Loucy (cell line): ENCODE measurements around the gene CUX1.
"Not testable (repeated sequence)": the region's sequence is repeated elsewhere in the genome, so short reads cannot be mapped to it uniquely, and the experiment has no call there.

ENCODE experiments used
- H2AFZ ChIP-seq: fragments of 200-600 bp; sonication (generic); 2 replicates; pipeline ENCODE4 v1.6.0; 2016; ENCODE audit warnings: antibody characterized with exemption, mild to moderate bottlenecking, low read length, moderate library complexity
- H3F3A ChIP-seq: fragments of 200-600 bp; 2 replicates; pipeline ENCODE4 v1.6.0; 2016; ENCODE audit warnings: antibody characterized with exemption, low read depth, mild to moderate bottlenecking
- H3K27me3 ChIP-seq: fragments of 200-600 bp; sonication (generic); 2 replicates; pipeline ENCODE4 v1.6.1; 2014; ENCODE audit warnings: low read length, mild to moderate bottlenecking; ENCODE audit not compliant: insufficient read depth, poor library complexity, severe bottlenecking
- H3K36me3 ChIP-seq: fragments of 200-600 bp; sonication (generic); 2 replicates; pipeline ENCODE4 v1.6.1; 2016; ENCODE audit warnings: low read length; ENCODE audit not compliant: insufficient read depth
- H3K4me1 ChIP-seq: fragments of 200-600 bp; sonication (generic); 2 replicates; pipeline ENCODE4 v1.5.1; 2014; ENCODE audit warnings: low read length, mild to moderate bottlenecking; ENCODE audit not compliant: insufficient read depth, poor library complexity, severe bottlenecking
- H3K4me2 ChIP-seq: fragments of 200-600 bp; sonication (generic); 2 replicates; pipeline ENCODE4 v1.6.0; 2014; ENCODE audit warnings: antibody characterized with exemption, low read length, low read depth, mild to moderate bottlenecking; ENCODE audit not compliant: poor library complexity, severe bottlenecking
- H3K4me3 ChIP-seq: fragments of 200-600 bp; sonication (generic); 2 replicates; pipeline ENCODE4 v1.5.1; 2014; ENCODE audit warnings: low read length, mild to moderate bottlenecking, mixed read lengths; ENCODE audit not compliant: poor library complexity, severe bottlenecking
- H3K79me2 ChIP-seq: fragments of 200-600 bp; sonication (generic); 2 replicates; pipeline ENCODE4 v1.6.1; 2014; ENCODE audit warnings: low read length; ENCODE audit not compliant: insufficient read depth
- H3K9ac ChIP-seq: fragments of 200-600 bp; sonication (generic); 2 replicates; pipeline ENCODE4 v1.6.0; 2014; ENCODE audit warnings: mild to moderate bottlenecking, low read depth, low read length, moderate library complexity; ENCODE audit not compliant: poor library complexity, severe bottlenecking
- H3K9me2 ChIP-seq: fragments of 200-600 bp; sonication (generic); replicated peaks from 2 replicates; pipeline ENCODE4 v1.6.1; 2016; ENCODE audit warnings: low read depth, low read length, mixed read lengths
- H3K9me3 ChIP-seq: fragments of 200-600 bp; sonication (generic); 2 replicates; pipeline ENCODE4 v1.6.1; 2014; ENCODE audit warnings: mild to moderate bottlenecking, antibody characterized with exemption, low read length, low read depth; ENCODE audit not compliant: insufficient read depth
- H4K20me1 ChIP-seq: fragments of 200-600 bp; sonication (generic); 2 replicates; pipeline ENCODE4 v1.6.0; 2014; ENCODE audit warnings: antibody characterized with exemption, low read length, mild to moderate bottlenecking; ENCODE audit not compliant: insufficient read depth, poor library complexity, severe bottlenecking
- EZH2phosphoT487 ChIP-seq: fragments of 200-600 bp; IDR thresholded peaks from 2 replicates; pipeline ENCODE4 v1.6.1; 2018; ENCODE audit warnings: antibody characterized with exemption, mild to moderate bottlenecking, moderate library complexity, borderline replicate concordance
- TF ChIP-seq, protein P1 (sequence below): fragments of 200-600 bp; sonication (generic); conservative IDR thresholded peaks from 2 replicates; pipeline ENCODE4 v1.5.1; 2014; ENCODE audit warnings: mild to moderate bottlenecking, antibody characterized with exemption, low read length

The CUX1 gene

DNA sequence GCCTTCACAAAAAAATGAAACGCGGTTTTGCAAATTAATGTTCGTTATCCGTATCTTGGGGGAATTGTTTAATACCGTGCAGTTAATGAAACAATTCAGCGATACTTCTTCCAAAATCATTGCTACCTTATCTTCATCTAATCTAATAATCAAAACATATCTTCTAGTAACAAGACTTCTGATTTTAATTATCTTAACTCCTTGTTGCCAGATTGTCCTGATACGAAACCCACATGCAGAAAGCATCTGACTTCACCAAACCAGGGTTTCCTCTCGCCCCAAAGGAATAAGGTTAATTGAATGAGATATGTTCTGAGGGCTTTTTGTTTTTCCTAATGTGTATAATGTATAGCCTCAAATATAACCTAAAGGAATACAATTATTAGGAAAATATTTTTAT is 364.1 kb downstream of the CUX1 start:
- Histone ChIP-seq H3K79me2 (no peaks in the 10 kb centered on the region), H3K9ac (no peak overlapping the region), H3K4me1 (no peaks in the 10 kb centered on the region), H2AFZ (no peak overlapping the region), H3K9me3 (no peaks in the 10 kb centered on the region), H4K20me1 (no peaks in the 10 kb centered on the region), H3K9me2 (no peaks in the 10 kb centered on the region), H3K4me3 (no peak overlapping the region), H3K27me3 (no peaks in the 10 kb centered on the region), H3K36me3 (peaks cover 69% of the 10 kb centered on the region; the same call in 1 of the 2 replicates), H3F3A (no peaks in the 10 kb centered on the region), H3K4me2 (no peak overlapping the region)
- TF ChIP-seq, protein P1, sequence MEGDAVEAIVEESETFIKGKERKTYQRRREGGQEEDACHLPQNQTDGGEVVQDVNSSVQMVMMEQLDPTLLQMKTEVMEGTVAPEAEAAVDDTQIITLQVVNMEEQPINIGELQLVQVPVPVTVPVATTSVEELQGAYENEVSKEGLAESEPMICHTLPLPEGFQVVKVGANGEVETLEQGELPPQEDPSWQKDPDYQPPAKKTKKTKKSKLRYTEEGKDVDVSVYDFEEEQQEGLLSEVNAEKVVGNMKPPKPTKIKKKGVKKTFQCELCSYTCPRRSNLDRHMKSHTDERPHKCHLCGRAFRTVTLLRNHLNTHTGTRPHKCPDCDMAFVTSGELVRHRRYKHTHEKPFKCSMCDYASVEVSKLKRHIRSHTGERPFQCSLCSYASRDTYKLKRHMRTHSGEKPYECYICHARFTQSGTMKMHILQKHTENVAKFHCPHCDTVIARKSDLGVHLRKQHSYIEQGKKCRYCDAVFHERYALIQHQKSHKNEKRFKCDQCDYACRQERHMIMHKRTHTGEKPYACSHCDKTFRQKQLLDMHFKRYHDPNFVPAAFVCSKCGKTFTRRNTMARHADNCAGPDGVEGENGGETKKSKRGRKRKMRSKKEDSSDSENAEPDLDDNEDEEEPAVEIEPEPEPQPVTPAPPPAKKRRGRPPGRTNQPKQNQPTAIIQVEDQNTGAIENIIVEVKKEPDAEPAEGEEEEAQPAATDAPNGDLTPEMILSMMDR, result no peak
- no peak for TF ChIP-seq EZH2phosphoT487

DNA sequence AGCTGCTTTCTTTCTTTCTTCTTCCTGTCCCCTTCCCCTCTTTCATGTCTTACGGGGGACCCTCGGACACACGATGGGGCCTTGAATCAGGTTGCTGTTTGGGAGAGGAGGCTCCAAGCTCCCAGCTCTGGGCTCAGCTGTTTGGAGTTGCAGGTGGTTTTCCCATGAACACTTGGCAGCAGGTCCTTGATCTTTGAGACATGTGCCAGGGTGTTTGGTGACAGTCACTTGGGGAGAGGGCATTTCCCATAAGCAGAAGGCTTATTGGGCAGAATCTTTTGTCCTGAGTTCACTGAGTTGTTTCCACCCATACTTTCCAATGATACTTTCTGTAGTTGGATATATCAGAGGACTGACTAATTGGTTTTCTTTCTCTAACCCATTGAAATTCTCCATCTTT is 364.6 kb downstream of the CUX1 start:
- Histone ChIP-seq H3K9me3 (no peaks in the 10 kb centered on the region), H3K79me2 (no peaks in the 10 kb centered on the region), H3K27me3 (no peaks in the 10 kb centered on the region), H3K4me1 (no peaks in the 10 kb centered on the region), H3K9ac (no peak overlapping the region), H3K36me3 (peaks cover 69% of the 10 kb centered on the region; the same call in 1 of the 2 replicates), H3K4me3 (no peak overlapping the region), H3K4me2 (no peak overlapping the region), H3K9me2 (no peaks in the 10 kb centered on the region), H2AFZ (no peak overlapping the region), H4K20me1 (no peaks in the 10 kb centered on the region), H3F3A (no peaks in the 10 kb centered on the region)
- no peak for TF ChIP-seq EZH2phosphoT487
- TF ChIP-seq, protein P1, result no peak

DNA sequence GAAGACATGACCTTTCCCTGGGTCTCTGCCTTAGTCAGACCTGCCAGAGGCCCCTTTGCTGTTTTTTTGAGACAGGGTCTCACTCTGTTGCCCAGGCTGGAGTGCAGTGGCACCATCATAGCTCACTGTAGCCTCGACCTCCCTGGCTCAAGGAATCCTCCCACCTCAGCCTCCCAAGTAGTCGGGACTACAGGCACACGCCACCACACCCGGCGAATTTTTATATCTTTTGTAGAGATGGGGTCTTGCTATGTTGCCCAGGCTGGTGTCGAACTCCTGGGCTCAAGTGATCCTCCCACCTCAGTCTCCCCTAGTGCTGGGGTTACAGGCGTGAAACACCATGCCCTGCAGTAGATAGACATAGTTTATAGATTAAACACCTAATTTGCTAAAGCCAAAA is 366.4 kb downstream of the CUX1 start:
- H3K9me2 ChIP-seq, H2AFZ ChIP-seq, H3F3A ChIP-seq, H3K9ac ChIP-seq, H3K27me3 ChIP-seq, H3K79me2 ChIP-seq, H3K9me3 ChIP-seq, H4K20me1 ChIP-seq, H3K4me3 ChIP-seq, H3K4me1 ChIP-seq, H3K4me2 ChIP-seq: not testable (repeated sequence)
- H3K36me3 ChIP-seq, result peaks cover 65% of the 10 kb centered on the region; the same call in 1 of the 2 replicates

DNA sequence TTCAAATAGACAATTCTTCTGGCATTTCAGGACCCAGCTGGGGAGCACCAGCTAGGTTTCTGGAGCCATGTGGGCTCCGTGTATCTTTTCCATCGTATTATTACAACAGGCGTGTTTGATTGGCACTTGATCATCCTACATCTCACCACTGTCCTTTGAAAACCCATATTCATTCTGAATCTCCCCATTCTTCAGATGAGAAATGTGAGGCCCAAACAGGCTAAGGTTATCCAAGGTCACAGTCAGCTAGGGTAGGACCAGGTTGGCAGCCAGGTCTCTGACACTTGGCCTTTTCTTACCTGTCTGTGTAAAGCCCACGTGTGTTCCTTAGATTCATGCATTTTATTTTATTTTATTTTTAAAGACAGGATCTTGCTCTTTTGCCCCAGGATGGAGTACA is 366.9 kb downstream of the CUX1 start:
- Histone ChIP-seq H3K4me2 (no peak overlapping the region), H2AFZ (no peak overlapping the region), H3K4me1 (no peaks in the 10 kb centered on the region), H4K20me1 (no peaks in the 10 kb centered on the region), H3F3A (no peaks in the 10 kb centered on the region), H3K9me2 (no peaks in the 10 kb centered on the region), H3K27me3 (no peaks in the 10 kb centered on the region), H3K9me3 (no peaks in the 10 kb centered on the region), H3K4me3 (no peak overlapping the region), H3K9ac (no peak overlapping the region), H3K36me3 (peaks cover 66% of the 10 kb centered on the region; the same call in 1 of the 2 replicates), H3K79me2 (no peaks in the 10 kb centered on the region)
- TF ChIP-seq EZH2phosphoT487, result no peak
- TF ChIP-seq, protein P1, result no peak
